Thyroid gland (tissue), 4 donors: ENCODE results near the gene SF3B1. TPM values are rescaled to one million over a fixed set of nuclear protein-coding genes. Genes with fewer than 3 reads are reported as not detected.
"Not testable (repeated sequence)": the region's sequence is repeated elsewhere in the genome, so short reads cannot be mapped to it uniquely, and the experiment has no call there.

Experiments used
- DNase-seq, 2 donors: peaks; one replicate each; pipeline ENCODE4 v3.0.0-alpha.2; 2019
- H3K27ac ChIP-seq, 3 donors: fragments of 200-600 bp; sonication (generic); 1 replicate in 2 of 3; 2 replicates in 1 of 3; pipeline ENCODE4 v1.5.1; 2016 to 2019; ENCODE audit warnings: mild to moderate bottlenecking in 1 of 3, moderate library complexity in 1 of 3
- H3K27me3 ChIP-seq: fragments of 200-600 bp; sonication (generic); one replicate; pipeline ENCODE4 v1.5.1; 2019
- H3K36me3 ChIP-seq, 2 donors: fragments of 200-600 bp; sonication (generic); one replicate each; pipeline ENCODE4 v1.5.1; 2016 to 2019
- H3K4me1 ChIP-seq, 2 donors: fragments of 200-600 bp; sonication (generic); one replicate each; pipeline ENCODE4 v1.5.1; 2017 to 2019
- H3K4me3 ChIP-seq, 3 donors: fragments of 200-600 bp; sonication (generic); replicated peaks in 1 of 3; 1 replicate in 2 of 3; 2 replicates in 1 of 3; pipeline ENCODE4 v1.5.1; 2016; ENCODE audit warnings: mild to moderate bottlenecking in 1 of 3
- H3K9me3 ChIP-seq: fragments of 200-600 bp; sonication (generic); one replicate; pipeline ENCODE4 v1.5.1; 2017
- POLR2A ChIP-seq, 2 donors: fragments of 450-650 bp; IDR thresholded peaks; one replicate each; pipeline ENCODE4 v1.6.1; 2017; ENCODE audit warnings: antibody characterized with exemption in 2 of 2, mild to moderate bottlenecking in 2 of 2, moderate library complexity in 1 of 2
- WGBS, 2 donors: methylation state at CpG; one replicate each; pipeline ENCODE4 v1.1.5; 2017; 5-methylcytosine and 5-hydroxymethylcytosine counted together
- intact Hi-C: fragments of 100-400 bp; cut with DNase I; formaldehyde crosslinking; loops from one replicate; pipeline ENCODE4 v1.15.1; 2023
- total RNA-seq, 4 donors: library from RNA; depleted of rRNA; stranded (reverse); fragments of >200 nt; gene quantifications; one replicate each; pipeline ENCODE4 v1.2.3, GENCODE V29; 2016
- TF ChIP-seq, protein P1 (sequence below), 6 experiments: fragments of 200-600 bp in 3 of 6; fragments of 450-650 bp in 3 of 6; sonication (generic) in 3 of 6; IDR thresholded peaks; one replicate each; pipeline ENCODE4 v1.5.1; 2016 to 2019; ENCODE audit warnings: antibody characterized with exemption in 6 of 6, mild to moderate bottlenecking in 2 of 6, inconsistent platforms in 1 of 6, moderate library complexity in 1 of 6

Gene SF3B1
- total RNA-seq, 4 donors from 2014 or later = 297 to 948 (median 607) TPM

- peak overlapping the region; percentile 84 to 95 (median 85) for H3K27ac ChIP-seq
- H3K4me1 ChIP-seq = peaks cover 26 to 32% of the 10 kb centered on the region in 2 donors
- 27 to 32% methylated on average over 16 of the region's 16 CpGs for WGBS, 2 donors
- H3K27me3 ChIP-seq = no peaks in the 10 kb centered on the region
- TF ChIP-seq POLR2A (IDR thresholded peaks at IDR 0.05) = no peak
- TF ChIP-seq, protein P1, sequence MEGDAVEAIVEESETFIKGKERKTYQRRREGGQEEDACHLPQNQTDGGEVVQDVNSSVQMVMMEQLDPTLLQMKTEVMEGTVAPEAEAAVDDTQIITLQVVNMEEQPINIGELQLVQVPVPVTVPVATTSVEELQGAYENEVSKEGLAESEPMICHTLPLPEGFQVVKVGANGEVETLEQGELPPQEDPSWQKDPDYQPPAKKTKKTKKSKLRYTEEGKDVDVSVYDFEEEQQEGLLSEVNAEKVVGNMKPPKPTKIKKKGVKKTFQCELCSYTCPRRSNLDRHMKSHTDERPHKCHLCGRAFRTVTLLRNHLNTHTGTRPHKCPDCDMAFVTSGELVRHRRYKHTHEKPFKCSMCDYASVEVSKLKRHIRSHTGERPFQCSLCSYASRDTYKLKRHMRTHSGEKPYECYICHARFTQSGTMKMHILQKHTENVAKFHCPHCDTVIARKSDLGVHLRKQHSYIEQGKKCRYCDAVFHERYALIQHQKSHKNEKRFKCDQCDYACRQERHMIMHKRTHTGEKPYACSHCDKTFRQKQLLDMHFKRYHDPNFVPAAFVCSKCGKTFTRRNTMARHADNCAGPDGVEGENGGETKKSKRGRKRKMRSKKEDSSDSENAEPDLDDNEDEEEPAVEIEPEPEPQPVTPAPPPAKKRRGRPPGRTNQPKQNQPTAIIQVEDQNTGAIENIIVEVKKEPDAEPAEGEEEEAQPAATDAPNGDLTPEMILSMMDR (IDR thresholded peaks at IDR 0.05) = no peak
- intact Hi-C loops = loop anchor here (10.0 kb wide), 1 partner anchor 79 kb away; the partner anchor contains the start of gene MOB4
- DNase-seq = no peak
- no peaks in the 10 kb centered on the region for H3K9me3 ChIP-seq
- no peaks in the 10 kb centered on the region for H3K36me3 ChIP-seq
- peak overlapping the region; percentile 39 to 95 (median 73) for H3K4me3 ChIP-seq
Observed at GRCh38 chr2:197435598-197436420, 981 bp upstream of the SF3B1 start.

GRCh38 chr2:197433780-197434438, 919 bp downstream of the SF3B1 start:
- WGBS, 2 donors = 0 to 1% methylated on average over 11 of the region's 11 CpGs
- H3K4me3 ChIP-seq = peak overlapping the region; percentile 73 to 98 (median 95)
- H3K9me3 ChIP-seq = no peaks in the 10 kb centered on the region
- H3K36me3 ChIP-seq = no peaks in the 10 kb centered on the region
- peaks cover 26 to 39% of the 10 kb centered on the region in 2 donors for H3K4me1 ChIP-seq
- intact Hi-C loops = loop anchor here (10.0 kb wide), 1 partner anchor 81 kb away; the partner anchor contains the start of gene MOB4
- DNase-seq = no peak
- no peak for TF ChIP-seq POLR2A (IDR thresholded peaks at IDR 0.05)
- TF ChIP-seq, protein P1 (IDR thresholded peaks at IDR 0.05) = no peak
- H3K27ac ChIP-seq = peak overlapping the region; percentile 87 to 95 (median 91)
- no peaks in the 10 kb centered on the region for H3K27me3 ChIP-seq

- WGBS, 2 donors = 82% methylated on average over 6 of the region's 6 CpGs
- H3K27me3 ChIP-seq, H3K27ac ChIP-seq, H3K9me3 ChIP-seq, H3K36me3 ChIP-seq, H3K4me3 ChIP-seq, DNase-seq: not testable (repeated sequence)
- H3K4me1 ChIP-seq = peaks cover 26 to 39% of the 10 kb centered on the region in 2 donors
- intact Hi-C loops = loop anchor here (10.0 kb wide), 1 partner anchor 82 kb away; the partner anchor contains the start of gene MOB4
Observed at GRCh38 chr2:197432527-197432926, 2.3 kb downstream of the SF3B1 start.

GRCh38 chr2:197431858-197432257, 3.0 kb downstream of the SF3B1 start:
- no peaks in the 10 kb centered on the region for H3K27me3 ChIP-seq
- no peak overlapping the region for H3K4me3 ChIP-seq
- no peaks in the 10 kb centered on the region for H3K36me3 ChIP-seq
- DNase-seq = no peak
- no peak overlapping the region for H3K27ac ChIP-seq
- 69 to 72% methylated on average over 6 of the region's 6 CpGs for WGBS, 2 donors
- H3K9me3 ChIP-seq = no peaks in the 10 kb centered on the region
- H3K4me1 ChIP-seq = peaks cover 32 to 41% of the 10 kb centered on the region in 2 donors
- intact Hi-C loops = loop anchor here (10.0 kb wide), 1 partner anchor 83 kb away; the partner anchor contains the start of gene MOB4
- TF ChIP-seq, protein P1 (IDR thresholded peaks at IDR 0.05) = no peak
- TF ChIP-seq POLR2A (IDR thresholded peaks at IDR 0.05) = no peak

- whole genome bisulfite sequencing, 2 donors = 91% methylated on average over 3 of the region's 3 CpGs
- Histone ChIP-seq H3K36me3 (peaks cover 1% of the 10 kb centered on the region in 2 donors), H3K9me3 (no peaks in the 10 kb centered on the region), H3K4me3 (no peak overlapping the region), H3K4me1 (peaks cover 25 to 41% of the 10 kb centered on the region in 2 donors), H3K27ac (no peak overlapping the region), H3K27me3 (no peaks in the 10 kb centered on the region)
- no peak for TF ChIP-seq POLR2A (IDR thresholded peaks at IDR 0.05)
- TF ChIP-seq, protein P1 (IDR thresholded peaks at IDR 0.05) = no peak
- no peak for DNase-seq
- intact Hi-C loops = no loop called here
Observed at GRCh38 chr2:197427986-197428385, 6.8 kb downstream of the SF3B1 start.
